Kidney (tissue), 14 donors: ENCODE measurements around the gene PDZD2. TPM values are rescaled to one million over a fixed set of nuclear protein-coding genes. Genes with fewer than 3 reads are reported as not detected.
A peak's percentile ranks its signal among the peaks of the same experiment; 100 is the strongest.

ENCODE experiments used
- DNase-seq, 5 donors: peaks; one replicate each; pipeline ENCODE4 v3.0.0-alpha.2; 2013 to 2020
- FAIRE-seq: peaks from 2 replicates; lab custom pipeline; 2012; peaks lifted over from hg19 to GRCh38; lab: Jason Lieb, UNC
- H3K27ac ChIP-seq, 2 donors: one replicate each; pipeline ENCODE4 v1.7.0; 2013; ENCODE audit warnings: low read depth in 2 of 2, low read length in 2 of 2, inconsistent platforms in 1 of 2
- H3K27me3 ChIP-seq: one replicate; pipeline ENCODE4 v1.7.1; 2013; ENCODE audit warnings: low read length, inconsistent platforms; ENCODE audit not compliant: control insufficient read depth, insufficient read depth
- H3K36me3 ChIP-seq, 3 donors: one replicate each; pipeline versions ENCODE4 v1.7.0 to v1.7.1; 2013; ENCODE audit warnings: low read length in 3 of 3, control low read depth in 1 of 3, inconsistent platforms in 1 of 3; ENCODE audit not compliant: insufficient read depth in 3 of 3, control insufficient read depth in 2 of 3
- H3K4me1 ChIP-seq, 3 donors: one replicate each; pipeline versions ENCODE4 v1.7.0 to v1.7.1; 2013; ENCODE audit warnings: low read length in 3 of 3, inconsistent platforms in 1 of 3, low read depth in 1 of 3; ENCODE audit not compliant: control insufficient read depth in 2 of 3, insufficient read depth in 2 of 3
- H3K4me3 ChIP-seq, 3 donors: one replicate each; pipeline versions ENCODE4 v1.7.0 to v1.8.1; 2013; ENCODE audit warnings: low read length in 3 of 3, control low read depth in 1 of 3, inconsistent platforms in 1 of 3
- H3K9ac ChIP-seq, 3 donors: one replicate each; pipeline versions ENCODE4 v1.7.0 to v1.7.1; 2013; ENCODE audit warnings: low read length in 3 of 3, control low read depth in 1 of 3, inconsistent platforms in 1 of 3
- H3K9me3 ChIP-seq, 3 donors: one replicate each; pipeline versions ENCODE4 v1.7.0 to v1.7.1; 2013; ENCODE audit warnings: low read length in 3 of 3, control low read depth in 1 of 3, inconsistent platforms in 1 of 3; ENCODE audit not compliant: control insufficient read depth in 2 of 3, insufficient read depth in 1 of 3
- intact Hi-C: fragments of 100-400 bp; cut with DNase I; formaldehyde crosslinking; loops from one replicate; pipeline ENCODE4 v1.11.1; 2022
- polyA plus RNA-seq: library from polyadenylated mRNA; stranded (reverse); fragments of 350-450 nt; fragmentation: Illumina TruSeq; extraction: RNeasy Lipid Tissue Mini Kit (QIAGEN cat#74804); gene quantifications from one replicate; pipeline ENCODE4 v1.2.3, GENCODE V29; 2014; ENCODE audit warnings: low read depth, low replicate concordance; ENCODE audit not compliant: insufficient read depth
- total RNA-seq: library from RNA; stranded (reverse); fragmentation: NEBNext Ultra II Directional; extraction: Animal tissue kit (Norgen Biotek cat#: 25700); gene quantifications from one replicate; pipeline ENCODE4 v1.2.1, GENCODE V29; 2021
- TF ChIP-seq, protein P1 (sequence below): IDR thresholded peaks from 3 replicates; pipeline ENCODE4 v1.5.1; 2012; ENCODE audit warnings: mild to moderate bottlenecking, moderate library complexity, borderline replicate concordance; ENCODE audit not compliant: insufficient read depth; ENCODE audit errors: extremely low read depth
- donor health status: control.
- donor health status: control.
- donor health status: control.
- donor health status: control.
- donor health status: control.
- donor health status: DM: yes; HTN: yes; CAD: no.
- donor health status: Normal renal cell carcinoma (clear cell type).

PDZD2 gene
- total and polyA plus RNA-seq, 2 donors from 2014 or later: 6.2 to 14.8 TPM

DNA sequence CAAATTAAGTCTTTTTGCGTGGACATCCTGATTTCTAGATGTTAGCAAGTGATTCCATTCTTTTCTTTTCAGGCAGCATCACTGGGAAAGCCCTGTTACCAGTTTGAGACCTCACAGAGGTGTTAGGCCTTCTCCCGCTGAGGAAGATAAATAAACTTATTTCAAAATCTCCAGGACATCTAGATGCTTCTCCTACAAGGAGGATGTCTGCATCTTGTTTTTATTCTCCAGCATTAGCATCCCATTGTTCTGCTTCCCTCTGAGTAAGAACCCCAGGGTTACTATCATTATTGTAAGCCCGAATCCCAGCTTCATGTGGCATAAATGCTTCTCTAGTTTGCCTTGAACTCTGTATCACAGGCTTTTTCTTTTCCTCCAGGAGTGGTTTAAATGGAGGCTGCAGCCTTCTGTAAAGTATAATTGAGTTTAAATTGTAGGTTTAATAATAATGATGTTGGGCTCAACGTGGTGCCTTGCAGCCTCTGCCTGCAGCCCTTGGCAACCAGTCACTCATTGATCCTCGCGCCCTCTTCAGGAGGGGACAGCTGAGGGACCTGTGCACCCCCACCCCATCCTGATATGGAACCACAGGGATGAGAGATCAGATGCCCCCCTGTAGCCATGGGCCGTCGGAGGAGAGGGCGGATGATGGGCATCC, 114.9 kb downstream of the PDZD2 start:
- Histone ChIP-seq H3K4me1 (peaks cover 0 to 11% (median 5%) of the 10 kb centered on the region in 3 donors), H3K9me3 (no peaks in the 10 kb centered on the region), H3K36me3 (no peaks in the 10 kb centered on the region), H3K9ac (no peak overlapping the region), H3K27ac (no peak overlapping the region), H3K27me3 (no peaks in the 10 kb centered on the region), H3K4me3 (no peak overlapping the region)
- DNase-seq (no peak), FAIRE-seq (no peak)
- intact Hi-C loops: no loop called here
- TF ChIP-seq, protein P1, sequence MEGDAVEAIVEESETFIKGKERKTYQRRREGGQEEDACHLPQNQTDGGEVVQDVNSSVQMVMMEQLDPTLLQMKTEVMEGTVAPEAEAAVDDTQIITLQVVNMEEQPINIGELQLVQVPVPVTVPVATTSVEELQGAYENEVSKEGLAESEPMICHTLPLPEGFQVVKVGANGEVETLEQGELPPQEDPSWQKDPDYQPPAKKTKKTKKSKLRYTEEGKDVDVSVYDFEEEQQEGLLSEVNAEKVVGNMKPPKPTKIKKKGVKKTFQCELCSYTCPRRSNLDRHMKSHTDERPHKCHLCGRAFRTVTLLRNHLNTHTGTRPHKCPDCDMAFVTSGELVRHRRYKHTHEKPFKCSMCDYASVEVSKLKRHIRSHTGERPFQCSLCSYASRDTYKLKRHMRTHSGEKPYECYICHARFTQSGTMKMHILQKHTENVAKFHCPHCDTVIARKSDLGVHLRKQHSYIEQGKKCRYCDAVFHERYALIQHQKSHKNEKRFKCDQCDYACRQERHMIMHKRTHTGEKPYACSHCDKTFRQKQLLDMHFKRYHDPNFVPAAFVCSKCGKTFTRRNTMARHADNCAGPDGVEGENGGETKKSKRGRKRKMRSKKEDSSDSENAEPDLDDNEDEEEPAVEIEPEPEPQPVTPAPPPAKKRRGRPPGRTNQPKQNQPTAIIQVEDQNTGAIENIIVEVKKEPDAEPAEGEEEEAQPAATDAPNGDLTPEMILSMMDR: no peak

DNA sequence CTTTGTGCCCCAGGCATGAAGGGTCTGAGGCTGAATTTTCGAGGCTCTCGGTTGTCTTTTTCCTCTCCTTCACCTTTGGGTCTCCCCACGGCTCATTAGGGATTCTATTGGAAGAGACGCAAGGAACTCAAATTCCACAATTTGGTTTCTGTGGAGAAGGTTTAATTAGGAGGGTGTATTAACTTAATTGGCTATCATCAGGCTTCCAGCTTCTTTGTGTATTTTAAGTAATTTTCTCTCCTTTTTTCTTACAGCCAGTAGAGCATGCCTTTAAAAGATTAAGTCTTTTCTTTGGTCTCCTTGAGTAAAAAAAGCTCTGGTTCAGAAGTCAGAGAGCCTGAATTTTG, 115.4 kb downstream of the PDZD2 start:
- peaks cover 0 to 11% (median 5%) of the 10 kb centered on the region in 3 donors for H3K4me1 ChIP-seq
- TF ChIP-seq, protein P1: no peak
- FAIRE-seq: no peak
- H3K4me3 ChIP-seq: no peak overlapping the region
- H3K36me3 ChIP-seq: no peaks in the 10 kb centered on the region
- H3K9me3 ChIP-seq: no peaks in the 10 kb centered on the region
- no peak overlapping the region for H3K9ac ChIP-seq
- no peak for DNase-seq
- intact Hi-C loops: no loop called here
- H3K27me3 ChIP-seq: no peaks in the 10 kb centered on the region
- H3K27ac ChIP-seq: peak overlapping the region in 1 of 2 donors; percentile 67

DNA sequence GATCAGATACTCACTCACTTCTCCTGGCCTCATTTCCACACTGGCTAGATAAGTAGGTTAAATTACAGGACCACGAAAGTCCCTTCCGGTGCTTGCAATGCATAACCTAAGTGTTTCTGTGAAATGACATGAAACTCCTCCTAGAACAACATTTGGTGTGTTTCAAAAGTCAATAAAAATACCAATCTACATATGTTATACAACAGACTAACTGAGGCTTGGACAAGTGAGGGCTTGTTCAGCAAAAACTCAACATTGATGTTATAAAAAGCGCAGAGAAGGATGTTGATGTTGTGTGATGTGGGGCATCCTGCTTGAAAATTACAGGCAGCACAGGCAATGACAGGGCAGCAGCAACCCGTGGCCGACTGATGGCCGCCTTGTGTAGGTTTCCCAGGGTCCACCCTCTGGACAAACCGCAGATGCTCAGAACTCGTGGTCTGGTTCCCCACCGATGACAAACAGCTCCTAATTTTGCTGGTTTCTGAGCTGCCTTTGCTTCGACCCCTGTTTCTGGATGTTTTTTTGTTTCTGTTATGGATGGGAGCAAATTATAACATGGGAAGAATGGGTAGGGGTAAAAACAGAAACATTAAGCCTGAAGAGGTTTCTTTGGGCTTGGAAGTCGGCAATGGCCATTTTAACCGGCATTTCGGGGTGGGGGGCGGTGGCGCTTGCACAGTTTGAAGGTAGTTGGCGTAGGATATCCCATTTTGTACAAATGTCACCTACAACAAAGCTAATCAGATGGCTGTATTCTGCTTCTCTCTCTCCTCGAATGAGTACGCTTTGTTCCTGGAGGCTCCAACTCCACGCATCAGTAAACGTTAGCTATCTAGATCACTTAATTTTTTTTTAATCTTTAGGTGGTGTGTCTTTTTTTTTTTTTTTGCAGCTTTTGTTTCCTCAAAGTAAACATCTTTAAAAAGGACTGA, 116.1 kb downstream of the PDZD2 start:
- Histone ChIP-seq H3K27ac (peak overlapping the region; percentile 32 to 67), H3K27me3 (no peaks in the 10 kb centered on the region), H3K4me1 (peaks cover 0 to 11% (median 5%) of the 10 kb centered on the region in 3 donors), H3K9me3 (no peaks in the 10 kb centered on the region), H3K36me3 (no peaks in the 10 kb centered on the region), H3K4me3 (no peak overlapping the region), H3K9ac (no peak overlapping the region)
- DNase-seq (peak in 2 of 5 donors; percentile 49 to 67), FAIRE-seq (no peak)
- TF ChIP-seq, protein P1: no peak
- intact Hi-C loops: no loop called here
